ENCODE measurements around the gene ASXL1. TPM values are rescaled to one million over a fixed set of nuclear protein-coding genes. Genes with fewer than 3 reads are reported as not detected.

Gene ASXL1
- total RNA-seq (10 to 100 TPM; 52.6 to 85.1 (median 71.2) TPM), polyA plus RNA-seq (10 to 100 TPM; 31.6 to 49.7 TPM)
- long read RNA-seq, donor 1, partial matches to known transcripts: 5 of 40 reads
- long read RNA-seq, donor 1, other reads (novel, unspliced or antisense): 35 of 40 reads
- long read RNA-seq, donor 2, partial matches to known transcripts: 0 of 1 reads
- long read RNA-seq, donor 2, other reads (novel, unspliced or antisense): 0 of 1 reads
- long read RNA-seq, donor 3, partial matches to known transcripts: 34 of 39 reads
- long read RNA-seq, donor 3, other reads (novel, unspliced or antisense): 4 of 39 reads

DNA sequence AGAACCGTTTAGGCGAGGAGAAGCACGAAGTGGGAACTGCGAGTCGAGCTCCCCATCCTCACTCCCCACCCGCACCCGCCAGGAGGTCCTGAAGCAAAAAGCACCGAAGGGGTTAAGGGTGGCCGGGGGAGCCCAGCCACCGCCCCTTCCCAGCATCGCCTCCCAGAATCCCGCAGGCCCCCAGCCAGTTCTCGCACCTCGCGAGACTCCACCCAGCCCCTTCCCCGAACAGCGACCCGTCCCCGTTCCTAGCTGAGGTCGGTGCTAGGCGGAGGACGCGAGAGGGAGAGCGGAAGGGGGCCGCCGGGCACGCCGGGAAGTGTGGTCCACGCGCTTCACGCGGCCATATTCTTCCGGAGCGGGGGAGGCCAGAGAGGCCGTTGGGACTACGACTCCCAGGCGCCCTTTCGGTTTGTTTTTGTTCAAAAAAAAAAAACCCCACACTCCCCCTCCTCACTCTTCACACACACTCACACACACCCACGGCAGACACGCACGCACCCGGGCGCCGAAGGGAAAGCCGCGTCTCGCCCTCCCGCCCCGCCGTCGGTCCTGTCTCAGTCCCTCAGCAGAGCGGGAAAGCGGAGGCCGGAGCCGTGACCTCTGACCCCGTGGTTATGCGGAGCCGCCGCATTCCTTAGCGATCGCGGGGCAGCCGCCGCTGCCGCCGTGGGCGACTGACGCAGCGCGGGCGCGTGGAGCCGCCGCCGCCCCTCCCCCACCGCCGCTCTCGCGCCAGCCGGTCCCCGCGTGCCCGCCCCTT, at the start of gene ASXL1:
Gene ASXL1 (plus strand): TSS at position 463 of the 763 bp plus-strand sequence. CDS start 445 bp downstream, outside the sequence.
- Histone ChIP-seq H3K4me3 (peak within 1 kb of the TSS; percentile 87), H3K36me3 (no peaks in the 10 kb centered on the region), H3K4me1 (ENCODE audit: insufficient read depth) (peaks cover 9% of the 10 kb centered on the region), H3K27ac (peak within 1 kb of the TSS; percentile 87 to 96), H3K9me3 (no peaks in the 10 kb centered on the region), H3K27me3 (no peaks in the 10 kb centered on the region)
- TF ChIP-seq, protein P1, sequence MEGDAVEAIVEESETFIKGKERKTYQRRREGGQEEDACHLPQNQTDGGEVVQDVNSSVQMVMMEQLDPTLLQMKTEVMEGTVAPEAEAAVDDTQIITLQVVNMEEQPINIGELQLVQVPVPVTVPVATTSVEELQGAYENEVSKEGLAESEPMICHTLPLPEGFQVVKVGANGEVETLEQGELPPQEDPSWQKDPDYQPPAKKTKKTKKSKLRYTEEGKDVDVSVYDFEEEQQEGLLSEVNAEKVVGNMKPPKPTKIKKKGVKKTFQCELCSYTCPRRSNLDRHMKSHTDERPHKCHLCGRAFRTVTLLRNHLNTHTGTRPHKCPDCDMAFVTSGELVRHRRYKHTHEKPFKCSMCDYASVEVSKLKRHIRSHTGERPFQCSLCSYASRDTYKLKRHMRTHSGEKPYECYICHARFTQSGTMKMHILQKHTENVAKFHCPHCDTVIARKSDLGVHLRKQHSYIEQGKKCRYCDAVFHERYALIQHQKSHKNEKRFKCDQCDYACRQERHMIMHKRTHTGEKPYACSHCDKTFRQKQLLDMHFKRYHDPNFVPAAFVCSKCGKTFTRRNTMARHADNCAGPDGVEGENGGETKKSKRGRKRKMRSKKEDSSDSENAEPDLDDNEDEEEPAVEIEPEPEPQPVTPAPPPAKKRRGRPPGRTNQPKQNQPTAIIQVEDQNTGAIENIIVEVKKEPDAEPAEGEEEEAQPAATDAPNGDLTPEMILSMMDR (IDR thresholded peaks at IDR 0.05): peak in 1 of 3 donors; percentile 29
- peak; percentile 75 for TF ChIP-seq POLR2A (IDR thresholded peaks at IDR 0.05)
- TF ChIP-seq EP300 (IDR thresholded peaks at IDR 0.05): peak; percentile 82
- intact Hi-C loops (cut with DNase I): loop anchor here in 1 of 4 donors (5.0 kb wide), 1 partner anchor 124 kb away; no protein-coding TSS in a partner anchor
- WGBS, 3 donors: 0 to 1% (median 1%) methylated on average over 53 to 81 of the region's 83 CpGs
- DNase-seq: peak; percentile 97 to 99 (median 99)

DNA sequence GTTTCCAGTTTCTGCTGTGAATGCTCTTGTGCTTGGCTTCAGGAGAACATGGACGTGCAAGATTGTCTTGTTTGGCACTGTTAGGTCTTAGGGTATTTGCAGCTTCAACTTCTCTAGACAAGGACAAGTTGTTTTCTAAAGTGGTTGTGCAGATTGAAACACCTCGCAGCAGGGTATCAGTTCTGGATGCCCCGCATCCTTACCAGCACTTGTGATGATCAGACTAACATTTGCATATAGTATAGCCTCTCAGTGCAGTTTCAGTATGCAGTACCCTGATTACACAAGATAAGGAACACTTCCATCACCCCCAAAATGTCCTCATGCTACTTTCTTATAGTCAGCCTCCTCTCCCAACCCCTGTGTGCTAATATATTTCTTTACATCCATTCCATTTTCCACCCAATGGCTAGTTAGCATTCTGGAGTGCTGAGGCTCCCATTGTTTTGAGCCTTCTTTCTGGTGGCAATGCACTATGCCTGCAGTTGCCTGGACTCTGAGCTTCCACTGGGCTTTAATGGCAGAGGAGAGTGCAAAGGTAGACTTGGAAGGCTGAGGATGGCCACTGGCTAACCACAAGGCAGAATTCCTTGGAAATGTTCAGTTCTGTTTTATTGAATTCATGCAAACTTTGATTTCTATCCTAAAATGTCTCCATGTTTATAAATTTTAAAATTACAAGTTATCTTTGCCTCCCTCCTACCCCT, 45.3 kb upstream of the ASXL1 start:
- Histone ChIP-seq H3K27ac (no peak overlapping the region), H3K4me1 (ENCODE audit: insufficient read depth) (no peaks in the 10 kb centered on the region), H3K4me3 (no peak overlapping the region), H3K36me3 (no peaks in the 10 kb centered on the region), H3K9me3 (no peaks in the 10 kb centered on the region), H3K27me3 (no peaks in the 10 kb centered on the region)
- intact Hi-C loops (cut with DNase I): no loop called here
- TF ChIP-seq POLR2A (IDR thresholded peaks at IDR 0.05): no peak
- no peak for TF ChIP-seq EP300 (IDR thresholded peaks at IDR 0.05)
- TF ChIP-seq, protein P1 (IDR thresholded peaks at IDR 0.05): no peak
- WGBS, 3 donors: 55 to 89% (median 82%) methylated on average over 2 to 3 of the region's 3 CpGs
- DNase-seq: no peak

GRCh38 chr20:32314768-32315167, 43.4 kb upstream of the ASXL1 start:
- H3K36me3 ChIP-seq: no peaks in the 10 kb centered on the region

DNA sequence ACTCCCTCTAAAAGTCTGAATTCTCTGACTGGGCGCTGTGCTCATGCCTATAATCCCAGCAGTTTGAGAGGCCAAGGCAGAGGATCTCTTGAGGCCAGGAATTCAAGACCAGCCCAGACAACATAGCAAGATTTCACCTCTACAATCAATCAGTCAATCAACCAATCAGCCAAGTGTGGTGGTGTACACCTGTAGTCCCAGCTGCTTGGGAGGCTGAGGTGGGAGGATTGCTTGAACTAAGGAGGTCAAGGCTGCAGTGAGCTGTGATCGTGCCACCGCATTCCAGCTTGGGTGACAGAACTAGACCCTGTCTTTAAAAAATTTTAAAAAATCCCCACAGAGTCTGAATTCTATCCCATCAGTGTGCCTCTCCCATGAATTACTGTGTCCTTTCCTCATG, 42.7 kb upstream of the ASXL1 start:
- 92 to 96% (median 96%) methylated on average over 3 of the region's 3 CpGs for WGBS, 3 donors
- no peaks in the 10 kb centered on the region for H3K36me3 ChIP-seq

More at GRCh38 chr20:32314768-32315167, 43.4 kb upstream of the ASXL1 start:
- Histone ChIP-seq H3K27ac (no peak overlapping the region), H3K4me1 (ENCODE audit: insufficient read depth) (no peaks in the 10 kb centered on the region), H3K9me3 (no peaks in the 10 kb centered on the region), H3K27me3 (no peaks in the 10 kb centered on the region), H3K4me3 (no peak overlapping the region)
- DNase-seq: no peak
- TF ChIP-seq POLR2A (IDR thresholded peaks at IDR 0.05) (no peak), EP300 (IDR thresholded peaks at IDR 0.05) (no peak)
- TF ChIP-seq, protein P1 (IDR thresholded peaks at IDR 0.05): no peak
- intact Hi-C loops (cut with DNase I): no loop called here
- 48 to 76% (median 53%) methylated on average over 1 of the region's 1 CpG for WGBS, 3 donors

More for the DNA sequence above, 42.7 kb upstream of the ASXL1 start:
- Histone ChIP-seq H3K4me1 (ENCODE audit: insufficient read depth) (no peaks in the 10 kb centered on the region), H3K4me3 (no peak overlapping the region), H3K27me3 (no peaks in the 10 kb centered on the region), H3K27ac (no peak overlapping the region), H3K9me3 (no peaks in the 10 kb centered on the region)
- TF ChIP-seq EP300 (IDR thresholded peaks at IDR 0.05) (no peak), POLR2A (IDR thresholded peaks at IDR 0.05) (no peak)
- TF ChIP-seq, protein P1 (IDR thresholded peaks at IDR 0.05): no peak
- intact Hi-C loops (cut with DNase I): no loop called here
- DNase-seq: no peak

Measured in ovary (tissue), 10 donors.